ENCODE results near the gene EVL. TPM values are rescaled to one million over a fixed set of nuclear protein-coding genes. Genes with fewer than 3 reads are reported as not detected.

The EVL gene
- polyA plus RNA-seq, 3 donors, result 130 to 192 (median 156) TPM

DNA sequence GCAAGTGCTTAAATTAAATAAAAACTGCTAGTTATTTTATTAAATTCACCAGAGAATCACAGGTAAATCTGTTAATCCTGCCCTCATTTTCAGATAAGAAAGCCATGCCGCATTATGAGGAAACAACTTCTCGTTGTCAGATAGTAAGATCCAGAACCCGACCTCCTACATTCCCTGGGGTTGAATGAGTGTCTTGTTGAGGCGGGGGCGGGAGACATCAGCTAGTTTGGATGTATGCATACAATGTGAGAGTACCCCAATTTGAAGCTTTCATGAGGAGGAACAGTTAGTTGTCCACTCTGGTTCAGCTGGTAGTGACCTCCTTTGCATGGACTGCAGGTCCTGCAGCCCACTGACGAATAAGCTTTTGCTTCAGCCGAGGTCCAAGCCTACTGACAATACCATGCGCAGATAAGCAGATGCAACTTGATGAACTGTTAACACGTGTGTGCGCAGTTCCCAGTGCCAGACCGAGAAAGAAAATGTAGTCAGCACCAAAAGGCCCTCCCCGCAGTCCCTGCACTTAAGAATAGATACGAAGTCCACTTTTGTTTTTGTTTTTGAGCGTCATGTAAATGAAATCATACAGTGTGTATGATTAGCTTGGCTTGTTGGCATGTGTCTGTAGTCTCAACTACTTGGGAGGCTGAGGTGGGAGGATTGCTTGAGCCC lies 34.9 kb downstream of the EVL start:
- no peak for DNase-seq (ENCODE audit: extremely low read depth in 1 of 11, low read depth in 9 of 11, low spot score in 4 of 11)

DNA sequence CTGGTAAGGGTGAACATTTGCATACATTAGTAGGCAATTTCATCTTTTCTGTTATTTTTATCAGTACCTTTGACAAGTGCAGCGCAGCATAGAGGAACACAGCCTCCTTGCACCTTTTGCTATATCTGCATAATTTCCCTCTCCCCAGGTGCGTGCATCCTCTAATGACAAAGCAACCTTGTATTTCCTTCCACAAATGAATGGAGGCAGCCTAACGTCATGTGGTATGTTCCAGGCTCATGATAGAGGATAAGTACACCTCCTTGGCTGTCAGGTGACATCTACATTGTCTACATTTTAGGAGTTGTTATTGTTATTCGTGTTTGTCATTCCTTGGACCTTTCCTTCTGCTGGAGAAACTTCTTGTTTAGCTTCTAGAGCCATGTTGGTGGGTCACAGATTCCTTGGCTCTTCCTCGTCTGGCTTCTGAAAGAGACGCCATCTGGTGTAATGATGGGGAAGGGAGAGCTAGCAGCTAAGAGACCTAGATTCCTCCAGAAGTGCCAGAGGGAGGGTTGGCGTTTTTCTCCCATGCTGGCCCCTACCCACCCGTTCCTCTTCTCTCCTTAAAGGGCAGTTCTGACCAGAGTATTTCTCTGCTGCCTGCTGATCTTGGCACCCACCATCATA lies 37.0 kb downstream of the EVL start:
- no peak for DNase-seq (ENCODE audit: extremely low read depth in 1 of 11, low read depth in 9 of 11, low spot score in 4 of 11)

DNA sequence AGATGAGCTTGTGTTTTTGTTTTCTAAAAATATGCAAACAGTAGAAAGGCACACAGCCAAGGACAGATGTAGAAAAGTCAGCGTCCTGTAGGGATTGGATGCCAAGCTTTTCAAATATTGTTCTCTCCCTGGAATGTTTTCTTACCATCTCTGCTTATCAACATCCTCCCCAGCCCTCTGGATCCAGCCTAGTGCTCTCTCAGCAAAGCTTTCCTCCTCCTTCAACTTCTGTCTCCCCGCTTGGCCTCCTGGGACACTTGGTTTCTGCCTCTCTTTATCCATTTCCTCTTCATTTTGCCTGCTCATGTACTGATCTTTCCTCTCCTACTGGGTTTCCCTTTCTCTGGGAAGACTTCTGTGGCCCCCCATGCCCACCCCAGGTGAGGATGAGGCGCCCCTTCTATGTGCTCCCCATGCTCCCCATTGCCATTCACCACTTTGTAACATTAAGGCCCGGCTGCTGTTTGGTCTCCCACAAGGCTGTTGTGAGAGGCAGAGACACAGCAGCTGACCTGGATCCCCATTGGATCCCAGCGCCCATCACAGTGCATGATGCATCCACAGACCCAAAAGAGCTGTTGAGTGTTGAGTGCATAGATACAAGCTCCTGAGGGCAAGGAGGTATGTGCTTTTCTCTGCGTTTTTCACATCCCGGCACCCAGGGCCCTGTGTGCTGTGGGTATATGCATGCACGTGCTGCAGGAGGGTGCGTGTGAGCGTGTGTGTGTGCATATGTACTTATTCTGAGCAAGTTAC lies 38.2 kb downstream of the EVL start:
- peak in 1 of 11 donors; percentile 38 for DNase-seq (ENCODE audit: extremely low read depth in 1 of 11, low read depth in 9 of 11, low spot score in 4 of 11)

DNA sequence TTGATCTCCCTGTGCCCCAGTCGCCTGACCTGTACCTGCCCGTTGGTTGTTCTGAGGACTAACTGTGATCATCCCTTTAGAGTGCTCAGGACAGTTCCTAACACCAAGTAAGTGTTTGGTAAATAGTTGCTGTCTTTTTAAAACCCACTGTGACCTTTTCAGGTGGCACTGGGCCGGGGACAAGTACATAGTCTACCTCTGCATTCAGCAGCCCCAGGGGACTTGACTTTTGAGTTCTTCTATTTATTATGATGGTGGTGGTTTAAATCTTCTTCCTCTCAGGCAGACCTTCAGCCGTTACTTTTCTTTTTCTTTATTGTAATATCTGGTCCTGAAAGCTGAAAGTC lies 38.8 kb downstream of the EVL start:
- DNase-seq (ENCODE audit: extremely low read depth in 1 of 11, low read depth in 9 of 11, low spot score in 4 of 11), result no peak

DNA sequence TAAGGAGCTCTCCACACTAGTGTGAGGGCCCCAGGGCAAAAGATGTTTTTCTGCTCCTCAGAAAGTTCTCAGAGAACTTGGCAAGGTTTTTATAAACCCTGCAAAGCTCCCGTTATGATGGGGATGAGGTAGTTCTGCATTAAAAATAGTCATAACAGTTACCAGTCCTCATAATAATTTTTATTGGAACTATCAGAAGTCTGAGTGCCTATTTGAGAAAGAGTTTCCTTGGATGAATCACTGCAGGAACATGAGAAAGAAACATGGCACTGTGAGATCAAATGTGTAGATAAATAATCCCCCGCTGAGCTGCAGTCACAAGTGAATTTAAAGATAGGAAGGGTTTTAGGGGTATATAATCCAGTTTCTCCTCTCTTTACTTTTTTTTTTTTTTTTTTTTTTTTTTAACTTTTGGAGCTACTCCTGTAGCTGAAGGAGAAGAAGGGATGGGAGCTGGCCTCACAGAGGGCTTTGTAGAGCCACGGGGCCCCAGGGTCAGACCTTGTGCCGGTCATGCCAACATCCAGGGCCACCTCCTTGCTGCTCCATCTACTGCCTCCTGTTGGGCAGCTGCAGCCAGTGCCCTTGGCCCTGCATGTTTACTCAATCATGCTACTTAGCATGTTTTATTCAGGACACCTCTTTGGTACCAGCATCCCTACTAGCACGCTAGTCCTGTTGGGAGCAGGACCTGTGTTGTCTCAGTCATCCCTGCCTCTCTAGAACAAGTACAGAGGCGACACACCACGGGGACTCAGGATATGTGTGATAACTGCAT lies 39.5 kb downstream of the EVL start:
- DNase-seq (ENCODE audit: extremely low read depth in 1 of 11, low read depth in 9 of 11, low spot score in 4 of 11), result no peak

DNA sequence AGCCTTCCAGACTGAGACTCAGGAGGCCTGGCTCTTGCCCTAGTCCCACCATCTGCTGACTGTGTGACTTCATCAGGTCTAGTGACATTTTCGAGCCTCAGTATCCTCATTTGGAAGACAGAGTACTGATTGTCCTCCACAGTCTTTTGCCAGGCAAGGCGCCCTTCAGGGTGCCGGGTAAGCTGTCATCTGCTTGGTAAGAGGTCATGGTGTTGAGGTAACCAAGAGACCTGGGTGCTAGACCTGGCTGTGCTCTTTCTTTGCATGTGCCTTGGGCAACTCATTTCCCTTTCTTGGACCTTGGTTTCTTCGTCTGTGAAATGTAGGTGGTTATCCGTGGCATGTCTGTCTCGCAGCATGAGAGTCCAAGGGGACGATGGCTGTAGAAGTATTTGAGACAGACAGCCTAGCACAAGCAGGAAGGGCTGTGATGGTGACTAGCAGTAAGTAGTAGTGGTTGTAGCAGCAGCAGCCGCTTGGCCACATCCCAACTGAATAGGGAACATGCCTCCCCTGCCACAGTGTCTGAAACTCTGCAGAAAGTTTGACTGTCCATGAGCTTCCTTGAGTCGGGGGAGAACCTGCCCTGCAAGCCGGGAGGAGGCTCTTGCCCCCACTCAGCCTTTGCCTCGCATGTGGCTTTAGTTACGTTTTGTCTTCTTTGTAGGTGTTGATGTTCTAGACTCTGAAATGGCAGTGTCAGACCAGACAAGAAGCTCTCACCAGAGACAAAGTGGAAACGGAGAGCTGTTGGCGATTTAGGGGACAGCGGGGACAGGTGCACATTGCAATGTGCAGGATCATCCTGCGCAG lies 40.3 kb downstream of the EVL start:
- DNase-seq (ENCODE audit: extremely low read depth in 1 of 11, low read depth in 9 of 11, low spot score in 4 of 11), result no peak

DNA sequence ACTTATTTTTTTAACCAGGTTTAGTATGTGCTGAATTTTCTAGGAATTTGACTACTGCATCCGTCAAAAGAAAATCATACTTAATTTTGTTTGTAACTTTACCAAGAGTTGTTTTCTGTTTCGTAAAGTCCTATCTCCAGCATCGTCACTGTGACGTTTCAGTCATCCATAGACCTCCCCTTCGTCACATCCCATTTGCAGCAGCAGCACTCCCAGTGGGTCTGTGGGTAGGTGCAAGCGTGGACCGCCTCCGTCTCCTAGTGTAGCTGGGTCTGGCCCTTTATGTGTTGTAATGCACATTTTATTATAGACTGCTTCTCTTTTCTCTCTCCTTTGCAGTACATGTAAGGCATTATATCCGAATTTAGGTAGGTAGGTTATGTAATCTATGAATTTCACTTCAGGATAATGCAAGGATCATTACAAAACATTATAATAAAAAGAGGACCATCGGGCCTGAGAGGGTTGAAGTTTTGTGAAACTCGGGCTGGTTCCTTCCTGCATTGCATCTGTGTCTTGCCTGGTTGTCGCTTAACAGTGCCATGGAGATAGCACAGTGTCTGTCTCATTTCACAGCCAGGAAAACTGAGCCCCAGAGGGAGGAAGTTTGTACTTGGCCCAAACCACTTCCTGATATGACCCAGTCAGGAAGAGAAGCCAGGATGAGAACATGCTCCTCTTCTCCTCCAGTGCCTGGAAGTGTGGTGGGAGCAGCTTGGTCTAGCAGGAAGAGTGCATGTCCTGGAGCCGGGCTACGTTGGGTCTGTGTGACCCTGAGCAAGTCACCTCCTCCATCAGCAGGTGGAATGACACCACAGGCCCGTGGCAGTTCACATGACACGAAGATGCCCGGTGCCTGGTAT lies 41.3 kb downstream of the EVL start:
- DNase-seq (ENCODE audit: extremely low read depth in 1 of 11, low read depth in 9 of 11, low spot score in 4 of 11), result no peak

DNA sequence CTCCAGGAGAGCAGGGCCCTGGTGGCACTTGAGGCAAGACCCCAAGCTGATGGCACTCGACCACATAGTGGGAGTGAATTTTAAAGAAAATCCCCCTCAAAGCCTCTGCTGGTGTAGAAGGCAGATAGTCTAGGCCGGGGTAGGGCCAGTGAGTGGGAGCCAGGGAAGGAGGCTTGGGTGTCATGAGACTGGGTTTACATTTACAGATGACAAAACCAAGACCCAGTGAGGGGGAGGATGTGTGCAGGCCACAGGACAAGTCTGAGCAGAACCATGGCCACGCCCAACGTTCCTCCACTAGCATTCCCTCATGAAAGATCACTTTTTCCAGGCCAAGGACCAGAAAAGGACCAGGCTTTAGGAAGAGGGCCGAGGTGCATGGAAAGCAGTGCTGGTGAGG lies 42.0 kb downstream of the EVL start:
- DNase-seq (ENCODE audit: extremely low read depth in 1 of 11, low read depth in 9 of 11, low spot score in 4 of 11), result no peak

DNA sequence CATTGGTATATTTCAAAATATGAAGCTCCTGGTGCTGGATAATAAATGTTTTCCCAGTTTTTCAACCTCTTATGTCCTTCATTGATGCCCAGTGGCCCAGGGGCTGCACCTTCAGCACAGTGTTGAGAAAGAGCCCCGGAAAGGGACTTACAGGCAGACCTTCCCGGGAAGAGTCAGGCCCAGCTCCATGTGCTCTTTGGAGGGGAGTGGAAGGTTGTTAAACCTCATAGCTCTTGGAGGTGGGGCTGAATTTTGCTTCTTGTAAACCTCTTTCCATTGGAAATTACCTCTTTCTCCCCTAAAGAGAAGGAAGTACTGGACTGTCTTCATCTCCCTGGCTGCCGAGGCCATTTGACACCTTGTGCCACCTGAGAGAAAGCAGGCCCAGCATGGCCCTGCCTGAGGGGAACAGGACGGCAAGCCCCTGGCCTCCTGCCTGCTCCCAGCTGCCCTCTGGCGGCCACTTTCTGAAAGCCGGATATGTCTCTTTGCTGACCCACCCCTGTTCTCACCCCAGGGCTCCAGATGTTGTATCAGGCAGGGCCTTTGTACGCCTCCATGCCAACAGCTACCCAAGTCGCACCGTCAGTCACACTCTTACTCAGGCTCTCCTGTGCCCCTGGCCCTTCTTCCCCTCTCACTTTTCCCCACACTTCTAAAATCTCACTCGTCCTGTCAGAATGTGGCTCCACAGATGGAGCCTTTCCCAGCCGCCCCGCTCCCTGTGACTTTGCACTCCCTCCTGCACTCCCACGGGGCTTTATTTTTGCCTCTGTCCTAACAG lies 43.0 kb downstream of the EVL start:
- DNase-seq (ENCODE audit: extremely low read depth in 1 of 11, low read depth in 9 of 11, low spot score in 4 of 11), result peak; percentile 44 to 69 (median 60)

DNA sequence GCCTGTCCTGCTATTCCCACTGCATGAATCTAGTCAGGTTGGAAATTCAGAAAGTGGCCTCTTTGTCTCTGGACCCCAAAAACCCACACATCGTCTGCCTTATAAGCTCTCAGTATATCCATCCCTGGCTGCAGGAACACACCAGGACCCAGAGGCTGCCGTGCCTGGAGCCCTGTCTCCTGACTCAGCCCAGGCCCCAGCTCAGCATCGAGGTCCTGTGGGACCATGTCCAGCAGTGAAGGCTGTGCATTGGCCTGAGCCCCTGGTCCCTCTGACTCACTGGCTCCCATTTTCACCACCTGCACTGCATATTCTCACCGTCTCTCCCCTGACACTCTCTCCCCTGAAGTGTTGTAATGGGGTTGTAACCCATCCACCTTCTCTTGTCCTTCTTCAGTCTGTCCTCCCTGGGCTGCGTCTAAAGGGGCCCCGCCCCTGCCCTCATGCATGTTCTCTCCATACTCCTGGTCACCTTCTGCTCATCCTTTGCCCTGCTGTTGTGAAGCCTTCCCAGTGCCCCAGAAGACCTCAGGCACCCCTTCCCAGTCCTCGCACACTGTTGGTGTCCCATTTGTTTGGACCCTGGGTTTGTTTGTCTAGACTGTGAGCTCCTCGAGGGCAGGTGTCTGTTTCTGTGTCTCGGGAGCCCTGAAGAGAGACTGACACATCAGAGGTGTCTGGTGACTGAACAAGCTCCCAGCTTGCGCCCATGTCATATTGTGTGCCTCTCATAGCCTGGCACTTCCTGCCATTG lies 43.8 kb downstream of the EVL start:
- DNase-seq (ENCODE audit: extremely low read depth in 1 of 11, low read depth in 9 of 11, low spot score in 4 of 11), result no peak

DNA sequence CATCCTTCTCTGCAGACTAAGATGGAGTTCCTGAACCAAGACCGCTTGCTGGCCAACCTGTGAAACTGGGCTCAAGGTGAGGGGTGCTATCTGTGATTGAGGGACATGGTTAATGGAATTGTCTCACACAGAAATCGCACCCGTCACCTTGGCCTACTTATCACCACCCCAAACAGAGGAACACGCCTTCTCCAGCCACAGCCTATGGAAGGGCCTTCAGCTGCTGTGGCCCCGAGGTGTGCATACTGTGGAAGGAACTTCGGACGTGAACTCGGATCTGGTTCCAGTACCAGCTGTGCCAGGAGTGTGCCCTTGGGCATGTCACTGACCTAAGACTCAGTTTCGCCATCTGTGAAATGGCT lies 44.4 kb downstream of the EVL start:
- DNase-seq (ENCODE audit: extremely low read depth in 1 of 11, low read depth in 9 of 11, low spot score in 4 of 11), result no peak

DNA sequence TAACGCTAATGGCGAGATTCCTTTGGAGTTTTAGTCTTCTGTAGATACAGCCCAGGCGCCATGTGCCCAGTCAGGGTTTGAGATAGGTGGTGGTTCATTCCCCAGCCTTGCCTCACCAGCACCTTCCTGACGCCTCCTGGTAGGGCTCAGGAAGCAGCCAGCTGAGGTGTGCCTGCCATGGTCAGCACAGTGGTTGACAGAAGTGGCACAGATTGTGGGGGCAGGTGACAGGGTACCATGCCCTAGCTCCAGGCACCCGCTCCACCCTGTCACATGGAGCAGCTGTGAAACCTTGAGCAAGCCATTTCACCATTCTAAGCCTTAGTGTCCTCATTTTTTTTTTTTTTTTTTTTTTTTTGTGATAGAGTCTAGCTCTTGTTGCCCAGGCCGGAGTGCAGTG lies 45.6 kb downstream of the EVL start:
- no peak for DNase-seq (ENCODE audit: extremely low read depth in 1 of 11, low read depth in 9 of 11, low spot score in 4 of 11)

DNA sequence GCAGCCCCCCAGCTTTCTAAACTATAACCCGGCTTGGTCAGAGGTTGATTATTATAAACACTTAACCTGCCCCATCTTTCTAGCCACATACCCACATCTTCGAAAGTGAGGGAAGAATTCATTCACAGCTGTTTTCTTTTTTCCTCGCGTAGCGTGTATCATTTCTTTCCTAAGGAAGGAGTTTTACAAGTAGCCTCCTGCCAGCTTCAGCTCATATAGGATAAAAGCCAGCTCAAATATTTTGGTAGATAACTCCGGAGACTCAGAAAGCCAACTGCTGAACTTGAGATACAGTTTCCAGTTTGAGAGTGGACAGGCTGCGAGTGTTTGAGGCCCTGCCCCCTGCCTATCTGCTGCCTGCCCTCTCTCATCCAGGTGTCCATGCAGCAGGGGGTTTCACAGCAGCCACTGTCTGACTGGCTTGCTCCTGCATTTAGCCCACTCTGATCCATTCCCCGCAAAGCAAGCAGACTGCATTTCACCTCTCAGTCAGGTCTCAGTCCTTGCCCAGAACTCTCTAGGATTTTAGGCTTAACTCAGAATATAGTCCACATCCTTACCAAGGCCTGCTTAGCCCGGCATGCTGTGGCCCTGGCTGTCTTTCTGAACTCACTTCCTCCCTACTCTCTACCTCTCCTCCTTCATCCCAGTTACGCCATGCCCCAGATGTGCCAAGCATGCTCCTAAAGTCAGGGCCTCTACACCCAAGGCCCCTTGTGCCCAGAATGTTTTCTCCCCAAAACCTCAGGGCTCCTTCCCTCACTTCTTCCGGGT lies 46.9 kb downstream of the EVL start:
- DNase-seq (ENCODE audit: extremely low read depth in 1 of 11, low read depth in 9 of 11, low spot score in 4 of 11), result no peak

DNA sequence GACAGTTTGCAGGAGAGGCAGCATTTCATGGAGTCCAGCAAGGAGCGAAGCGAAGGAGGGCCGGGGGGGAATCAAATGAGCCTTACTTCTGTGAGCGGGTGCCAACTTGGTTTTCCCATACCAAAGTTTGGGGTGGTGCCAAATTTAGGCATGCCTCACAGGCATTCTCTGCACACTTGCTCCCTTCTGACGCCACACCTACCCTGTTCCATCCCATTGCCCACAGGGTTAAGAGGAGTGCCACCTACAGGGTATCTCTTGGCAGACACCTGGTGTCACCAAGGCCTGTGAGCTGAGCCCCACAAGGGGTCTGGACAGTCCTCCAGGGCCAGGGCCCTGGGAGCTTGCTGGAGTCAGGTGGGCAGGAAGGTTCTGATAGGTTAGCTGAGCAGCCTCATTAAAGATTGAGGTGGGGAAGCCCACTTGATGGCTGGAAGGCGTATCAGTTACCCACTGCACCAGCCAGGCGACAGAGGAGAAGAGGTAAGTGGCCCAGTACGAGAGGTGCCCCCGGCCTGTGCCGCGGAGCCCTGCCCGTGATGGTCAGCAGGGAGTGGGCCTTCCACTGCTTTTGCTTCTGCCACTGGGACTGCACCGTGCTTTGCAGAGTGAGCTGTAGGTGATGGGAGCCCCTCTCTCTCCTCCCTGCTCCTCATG lies 49.0 kb downstream of the EVL start:
- DNase-seq (ENCODE audit: extremely low read depth in 1 of 11, low read depth in 9 of 11, low spot score in 4 of 11), result no peak

DNA sequence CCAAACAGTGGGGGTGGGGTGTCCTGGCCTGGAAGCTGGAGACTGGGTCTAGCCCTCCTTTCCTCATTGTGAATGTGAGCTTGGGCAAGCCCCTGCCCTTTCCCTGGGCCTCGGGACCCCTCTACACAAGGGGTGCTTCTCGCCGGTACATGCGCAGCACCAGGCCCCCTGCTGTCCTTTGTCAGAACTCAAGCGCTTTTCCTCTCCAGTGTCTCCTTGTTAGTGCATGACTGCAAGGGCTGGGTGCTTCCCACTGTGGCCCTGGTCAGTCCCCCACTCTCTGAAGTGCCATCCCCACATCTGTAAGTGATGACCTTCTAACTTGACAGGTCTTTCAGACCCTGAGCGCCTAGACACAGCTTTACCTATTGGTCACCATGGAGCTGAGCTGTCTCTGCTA lies 50.0 kb downstream of the EVL start:
- DNase-seq (ENCODE audit: extremely low read depth in 1 of 11, low read depth in 9 of 11, low spot score in 4 of 11), result no peak

DNA sequence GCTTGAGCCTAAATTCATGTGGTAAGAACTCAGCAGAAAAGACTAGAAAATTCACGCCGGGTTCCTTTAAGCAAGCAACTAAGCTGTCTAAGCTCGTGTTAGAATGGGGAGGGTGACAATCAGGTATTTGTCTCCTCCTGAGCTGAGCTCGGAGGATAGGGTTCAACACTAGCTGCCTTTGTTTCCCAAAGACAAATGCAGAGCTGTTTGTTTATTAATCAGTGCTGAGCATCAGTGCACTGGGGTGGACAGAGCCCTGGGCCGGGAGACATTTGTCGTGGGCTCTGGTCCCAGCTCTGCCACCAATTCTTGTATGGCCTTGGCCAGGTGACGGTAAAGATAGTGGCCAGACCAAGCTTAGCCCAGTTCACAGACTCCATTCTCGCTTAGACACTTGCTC lies 50.5 kb downstream of the EVL start:
- DNase-seq (ENCODE audit: extremely low read depth in 1 of 11, low read depth in 9 of 11, low spot score in 4 of 11), result no peak
